ENCODE results near the gene TMEM272.

DNA sequence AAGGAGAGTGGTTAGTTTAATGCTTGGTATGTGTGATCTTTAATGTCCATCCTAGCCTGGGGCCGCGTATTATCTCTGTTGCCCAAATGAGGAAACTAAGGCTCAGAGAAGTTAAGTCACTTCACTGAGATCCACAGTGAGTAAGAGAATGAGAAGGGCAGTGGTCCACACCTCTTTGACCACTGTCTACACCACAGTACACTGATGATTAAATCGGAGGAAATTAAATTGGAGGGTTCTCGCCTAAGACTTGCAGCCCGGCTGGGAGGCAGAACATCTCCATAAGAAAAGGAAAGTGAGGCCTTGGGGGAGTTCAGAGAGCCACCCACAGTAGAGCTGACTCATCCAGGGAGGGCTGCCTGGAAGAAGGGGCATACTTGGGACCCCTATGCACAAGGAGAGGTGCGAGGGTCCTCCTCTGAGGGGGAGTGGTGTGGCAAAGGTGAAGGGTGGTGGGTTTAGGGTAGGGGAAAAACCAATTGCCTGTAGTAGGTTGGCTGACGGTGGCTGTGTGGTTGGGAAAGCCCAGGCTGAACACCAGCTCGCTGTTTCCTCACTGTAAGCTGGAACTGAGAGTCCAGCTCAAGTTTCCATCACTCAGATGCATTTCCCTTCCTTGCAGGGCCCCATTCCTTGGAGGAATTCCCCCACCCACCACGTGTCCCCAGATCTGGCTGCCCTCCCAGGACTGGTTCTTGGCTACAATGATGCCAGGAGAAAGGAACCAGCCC lies 26.0 kb downstream of the TMEM272 start:
- TF ChIP-seq, protein P1, sequence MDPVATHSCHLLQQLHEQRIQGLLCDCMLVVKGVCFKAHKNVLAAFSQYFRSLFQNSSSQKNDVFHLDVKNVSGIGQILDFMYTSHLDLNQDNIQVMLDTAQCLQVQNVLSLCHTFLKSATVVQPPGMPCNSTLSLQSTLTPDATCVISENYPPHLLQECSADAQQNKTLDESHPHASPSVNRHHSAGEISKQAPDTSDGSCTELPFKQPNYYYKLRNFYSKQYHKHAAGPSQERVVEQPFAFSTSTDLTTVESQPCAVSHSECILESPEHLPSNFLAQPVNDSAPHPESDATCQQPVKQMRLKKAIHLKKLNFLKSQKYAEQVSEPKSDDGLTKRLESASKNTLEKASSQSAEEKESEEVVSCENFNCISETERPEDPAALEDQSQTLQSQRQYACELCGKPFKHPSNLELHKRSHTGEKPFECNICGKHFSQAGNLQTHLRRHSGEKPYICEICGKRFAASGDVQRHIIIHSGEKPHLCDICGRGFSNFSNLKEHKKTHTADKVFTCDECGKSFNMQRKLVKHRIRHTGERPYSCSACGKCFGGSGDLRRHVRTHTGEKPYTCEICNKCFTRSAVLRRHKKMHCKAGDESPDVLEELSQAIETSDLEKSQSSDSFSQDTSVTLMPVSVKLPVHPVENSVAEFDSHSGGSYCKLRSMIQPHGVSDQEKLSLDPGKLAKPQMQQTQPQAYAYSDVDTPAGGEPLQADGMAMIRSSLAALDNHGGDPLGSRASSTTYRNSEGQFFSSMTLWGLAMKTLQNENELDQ (CRISPR knock-in tag; IDR thresholded peaks at IDR 0.05; ENCODE audit: borderline replicate concordance) = no peak
- TF ChIP-seq CTCF (IDR thresholded peaks at IDR 0.05 in 2 of 3, conservative IDR thresholded peaks at IDR 0.05 in 1 of 3; ENCODE audit: insufficient read depth in 2 of 3, low read depth in 1 of 3, low read length in 3 of 3) = no peak
- TF ChIP-seq PPARD (CRISPR knock-in tag; IDR thresholded peaks at IDR 0.05) = no peak
- no peak for TF ChIP-seq TAF1 (IDR thresholded peaks at IDR 0.05; ENCODE audit: control insufficient read depth, extremely low read depth, insufficient read depth, low read length, severe bottlenecking)
- no peak for TF ChIP-seq CBX3 (IDR thresholded peaks at IDR 0.05; ENCODE audit: borderline replicate concordance in 1 of 2, low read length in 2 of 2)
